ENCODE data around the gene ATG101.

GRCh38 chr12:52096332-52097044 is 26.7 kb downstream of the ATG101 start:
- no peak for TF ChIP-seq POLR2A (IDR thresholded peaks at IDR 0.05)
- TF ChIP-seq CTCF (IDR thresholded peaks at IDR 0.05) = no peak
- TF ChIP-seq POLR2AphosphoS5 (IDR thresholded peaks at IDR 0.05) = no peak
- no peak for TF ChIP-seq EP300 (IDR thresholded peaks at IDR 0.05)
